ENCODE measurements around the gene IGSF23. TPM values are rescaled to one million over a fixed set of nuclear protein-coding genes. Genes with fewer than 3 reads are reported as not detected.

IGSF23 gene
- total RNA-seq, 1 experiment from 2014 or later: not detected

DNA sequence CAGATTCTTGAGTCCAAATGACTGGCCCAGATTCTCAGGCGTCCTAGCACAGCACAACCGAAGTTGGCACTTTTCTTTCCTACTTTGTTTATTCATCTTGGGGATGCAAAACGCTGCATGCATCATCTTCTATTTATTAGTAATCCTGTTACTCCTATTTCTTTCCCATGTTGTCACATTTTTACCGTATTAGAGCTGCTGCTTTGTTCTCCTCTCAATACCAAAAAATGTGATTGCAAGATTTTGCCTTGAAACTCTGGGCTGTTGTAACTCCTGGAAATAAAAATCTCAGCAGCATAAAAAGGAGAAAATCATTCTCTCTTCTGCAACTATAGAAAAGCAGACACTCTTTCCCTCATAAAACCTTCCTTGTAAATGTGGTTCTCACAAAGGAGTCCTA, 12.9 kb upstream of the IGSF23 start:
- H3K4me1 Mint-ChIP-seq: peaks cover 36% of the 10 kb centered on the region in 2 experiments

More for the DNA sequence above, 12.9 kb upstream of the IGSF23 start:
- Histone ChIP-seq H3K18ac (ENCODE audit: insufficient read length, low read depth, low read length) (no peak overlapping the region), H2AFZ (ENCODE audit: low read length) (no peak overlapping the region), H3K23ac (ENCODE audit: insufficient read length, low read depth, low read length) (no peak overlapping the region), H2BK20ac (ENCODE audit: low read depth, low read length, poor library complexity, severe bottlenecking) (no peak overlapping the region), H2BK12ac (ENCODE audit: insufficient read length, low read depth, low read length) (no peak overlapping the region), H3K56ac (ENCODE audit: insufficient read length, low read depth, low read length) (no peak overlapping the region), H2BK5ac (ENCODE audit: insufficient read length, low read length) (no peak overlapping the region), H3K27ac (ENCODE audit: insufficient read length, low read depth, low read length) (no peak overlapping the region), H3K27me3 (ENCODE audit: insufficient read depth, low read length) (no peaks in the 10 kb centered on the region), H2BK120ac (ENCODE audit: low read depth, low read length, poor library complexity, severe bottlenecking) (no peak overlapping the region), H2AK5ac (ENCODE audit: insufficient read length, low read length) (no peak overlapping the region), H3K14ac (ENCODE audit: insufficient read depth, low read length) (no peak overlapping the region), H4K91ac (ENCODE audit: insufficient read length, low read depth, low read length) (no peak overlapping the region), H3K4me1 (ENCODE audit: insufficient read depth, low read length) (no peaks in the 10 kb centered on the region; the same call in 1 of the 2 replicates), H4K8ac (replicated peaks; ENCODE audit: insufficient read length, low read depth, low read length) (no peak overlapping the region), H3K23me2 (ENCODE audit: insufficient read length, low read depth, low read length, poor library complexity, severe bottlenecking) (no peaks in the 10 kb centered on the region), H3K4me2 (ENCODE audit: insufficient read depth, insufficient read length, low read length) (no peak overlapping the region), H3T11ph (ENCODE audit: low read length) (no peak overlapping the region), H4K20me1 (ENCODE audit: control insufficient read depth, insufficient read depth, insufficient read length) (no peaks in the 10 kb centered on the region), H3K9me3 (ENCODE audit: control insufficient read depth, low read depth, low read length) (no peaks in the 10 kb centered on the region), H3K9ac (ENCODE audit: extremely low read depth, insufficient read length, low read length) (no peak overlapping the region), H3K79me2 (ENCODE audit: insufficient read depth, low read length) (no peaks in the 10 kb centered on the region), H3K79me1 (ENCODE audit: insufficient read depth, low read depth, low read length, poor library complexity, severe bottlenecking) (no peaks in the 10 kb centered on the region), H3K4ac (ENCODE audit: low read depth, low read length) (no peak overlapping the region), H2BK15ac (ENCODE audit: low read depth, low read length) (no peak overlapping the region), H4K5ac (ENCODE audit: insufficient read length, low read depth, low read length) (no peak overlapping the region)
- TF ChIP-seq CTCF (conservative IDR thresholded peaks at IDR 0.05): no peak
- no peaks in the 10 kb centered on the region; a peak in 1 of 7 replicates for H3K36me3 Mint-ChIP-seq (ENCODE audit: insufficient read depth in 1 of 3, low read depth in 3 of 3)
- H3K27me3 Mint-ChIP-seq (ENCODE audit: low read depth): peaks cover 6% of the 10 kb centered on the region
- WGBS (ENCODE audit: extremely low coverage, insufficient read length, low lambda C conversion rate): no CpG with 5 or more reads among the region's 4 CpGs
- DNase-seq: no peak
- no peak overlapping the region for H3K4me3 Mint-ChIP-seq
- peaks cover 0 to 3% of the 10 kb centered on the region in 2 experiments; a peak in 2 of 5 replicates for H3K9me3 Mint-ChIP-seq
- H3K27ac Mint-ChIP-seq: no peak overlapping the region; a peak in 1 of 7 replicates

Data from H9 (cell line).